C4-2B (cell line): ENCODE measurements around the gene WDR7.

ENCODE experiments used
- H3K27ac ChIP-seq: fragments of 450-650 bp; 2 replicates; pipeline ENCODE4 v1.5.1; 2017
- ZFX ChIP-seq: fragments of 450-650 bp; IDR thresholded peaks from 2 replicates; pipeline ENCODE4 v1.6.1; 2017
- TF ChIP-seq, protein P1 (sequence below): fragments of 450-650 bp; conservative IDR thresholded peaks from 2 replicates; pipeline ENCODE4 v1.5.1; 2017; ENCODE audit warnings: mild to moderate bottlenecking

The WDR7 gene

GRCh38 chr18:56967035-56967434 is 315.9 kb downstream of the WDR7 start:
- TF ChIP-seq, protein P1, sequence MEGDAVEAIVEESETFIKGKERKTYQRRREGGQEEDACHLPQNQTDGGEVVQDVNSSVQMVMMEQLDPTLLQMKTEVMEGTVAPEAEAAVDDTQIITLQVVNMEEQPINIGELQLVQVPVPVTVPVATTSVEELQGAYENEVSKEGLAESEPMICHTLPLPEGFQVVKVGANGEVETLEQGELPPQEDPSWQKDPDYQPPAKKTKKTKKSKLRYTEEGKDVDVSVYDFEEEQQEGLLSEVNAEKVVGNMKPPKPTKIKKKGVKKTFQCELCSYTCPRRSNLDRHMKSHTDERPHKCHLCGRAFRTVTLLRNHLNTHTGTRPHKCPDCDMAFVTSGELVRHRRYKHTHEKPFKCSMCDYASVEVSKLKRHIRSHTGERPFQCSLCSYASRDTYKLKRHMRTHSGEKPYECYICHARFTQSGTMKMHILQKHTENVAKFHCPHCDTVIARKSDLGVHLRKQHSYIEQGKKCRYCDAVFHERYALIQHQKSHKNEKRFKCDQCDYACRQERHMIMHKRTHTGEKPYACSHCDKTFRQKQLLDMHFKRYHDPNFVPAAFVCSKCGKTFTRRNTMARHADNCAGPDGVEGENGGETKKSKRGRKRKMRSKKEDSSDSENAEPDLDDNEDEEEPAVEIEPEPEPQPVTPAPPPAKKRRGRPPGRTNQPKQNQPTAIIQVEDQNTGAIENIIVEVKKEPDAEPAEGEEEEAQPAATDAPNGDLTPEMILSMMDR: no peak
- TF ChIP-seq ZFX: no peak
- no peak overlapping the region for H3K27ac ChIP-seq

- no peak overlapping the region for H3K27ac ChIP-seq
- TF ChIP-seq, protein P1: no peak
- TF ChIP-seq ZFX: no peak
These were observed 322.3 kb downstream of the WDR7 start for GRCh38 chr18:56973487-56973886.

GRCh38 chr18:56974141-56974540 is 323.0 kb downstream of the WDR7 start:
- no peak for TF ChIP-seq ZFX
- TF ChIP-seq, protein P1: no peak

DNA sequence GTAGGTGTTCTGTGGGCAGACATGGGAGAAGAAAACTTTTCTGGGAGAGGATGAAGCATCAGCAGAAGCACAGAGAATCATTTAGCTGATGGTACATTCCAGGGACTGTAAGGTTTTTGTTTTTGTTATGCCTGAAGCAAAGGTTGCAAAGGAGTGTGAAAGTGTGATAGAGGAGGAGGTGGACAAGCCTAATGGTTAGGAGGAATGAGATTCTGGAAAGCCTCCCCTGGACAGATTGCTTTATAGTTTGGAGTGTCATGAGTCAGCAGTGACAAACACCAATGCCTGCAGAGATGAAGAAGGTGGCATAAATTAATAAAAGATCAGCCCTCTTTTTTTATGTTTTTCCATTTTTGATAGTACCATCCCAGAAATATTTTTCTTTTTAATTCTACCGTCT is 324.1 kb downstream of the WDR7 start:
- H3K27ac ChIP-seq: no peak overlapping the region
- TF ChIP-seq ZFX: no peak
- TF ChIP-seq, protein P1: no peak

More at GRCh38 chr18:56974141-56974540, 323.0 kb downstream of the WDR7 start:
- H3K27ac ChIP-seq: no peak overlapping the region

GRCh38 chr18:56977309-56977708 is 326.1 kb downstream of the WDR7 start:
- H3K27ac ChIP-seq: no peak overlapping the region
- TF ChIP-seq, protein P1: no peak

DNA sequence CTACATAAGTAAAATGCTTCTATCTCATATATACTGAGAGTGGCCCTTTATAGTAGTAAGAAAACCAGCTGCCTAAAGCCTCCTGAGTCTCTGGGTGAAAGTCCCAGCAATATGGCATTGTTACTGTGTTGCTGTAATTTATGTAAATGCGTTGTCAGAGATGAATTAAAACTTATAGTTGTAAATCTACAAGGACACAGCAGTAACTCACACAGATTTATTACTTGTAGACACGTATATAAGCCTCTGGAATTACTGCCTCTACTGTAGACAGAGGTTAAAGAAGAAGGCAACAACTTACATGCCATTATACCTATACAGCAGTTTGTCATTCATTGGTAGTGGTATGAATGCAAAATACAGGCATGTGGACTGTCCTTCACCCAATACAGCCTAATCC is 326.6 kb downstream of the WDR7 start:
- no peak for TF ChIP-seq ZFX
- TF ChIP-seq, protein P1: no peak
- H3K27ac ChIP-seq: no peak overlapping the region

- no peak for TF ChIP-seq ZFX
- TF ChIP-seq, protein P1: no peak
- no peak overlapping the region for H3K27ac ChIP-seq
These were observed 329.0 kb downstream of the WDR7 start for GRCh38 chr18:56980151-56980550.
